Cardiac muscle cell (in vitro differentiated cells and primary cell): ENCODE measurements around the gene RUNX2. TPM values are rescaled to one million over a fixed set of nuclear protein-coding genes. Genes with fewer than 3 reads are reported as not detected.

ENCODE experiments used
- DNase-seq, 2 donors: peaks; one replicate each; pipeline versions ENCODE4 v3.0.0 to v3.0.0-alpha.2; 2010 to 2017; ENCODE audit warnings: low read depth in 1 of 2, low spot score in 1 of 2
- H3K27ac ChIP-seq: fragments of 200-600 bp; sonication (generic); 2 replicates; pipeline ENCODE4 v1.5.1; 2016
- H3K27me3 ChIP-seq: fragments of 200-600 bp; sonication (generic); 2 replicates; pipeline ENCODE4 v1.6.0; 2016; ENCODE audit warnings: control low read depth
- H3K36me3 ChIP-seq: fragments of 200-600 bp; sonication (generic); 2 replicates; pipeline ENCODE4 v1.5.1; 2016; ENCODE audit warnings: control low read depth
- H3K4me1 ChIP-seq: fragments of 200-600 bp; sonication (generic); 2 replicates; pipeline ENCODE4 v1.8.1; 2017; ENCODE audit warnings: low read depth, mild to moderate bottlenecking, mixed run types
- H3K4me3 ChIP-seq: fragments of 200-600 bp; sonication (generic); 2 replicates; pipeline ENCODE4 v1.5.1; 2016; ENCODE audit warnings: mild to moderate bottlenecking
- H3K9me3 ChIP-seq: fragments of 200-600 bp; sonication (generic); 2 replicates; pipeline ENCODE4 v1.5.1; 2017; ENCODE audit warnings: low read depth, mild to moderate bottlenecking, control low read depth
- polyA plus RNA-seq: library from polyadenylated mRNA; unstranded; fragments of >200 nt; fragmentation: Nextera tagmentation; extraction: Ambion mirVana; gene quantifications from 2 replicates; pipeline ENCODE4 v1.2.1, GENCODE V29; 2016
- total RNA-seq: library from RNA; depleted of rRNA; stranded (reverse); fragments of >200 nt; gene quantifications from 2 replicates; pipeline ENCODE4 v1.2.3, GENCODE V29; 2016
- TF ChIP-seq, protein P1 (sequence below): IDR thresholded peaks from 2 replicates; pipeline ENCODE4 v1.5.1; 2012; ENCODE audit warnings: low read depth, mild to moderate bottlenecking, low read length

The RUNX2 gene
- total and polyA plus RNA-seq, 2 experiments from 2014 or later: 1.6 to 1.9 TPM

DNA sequence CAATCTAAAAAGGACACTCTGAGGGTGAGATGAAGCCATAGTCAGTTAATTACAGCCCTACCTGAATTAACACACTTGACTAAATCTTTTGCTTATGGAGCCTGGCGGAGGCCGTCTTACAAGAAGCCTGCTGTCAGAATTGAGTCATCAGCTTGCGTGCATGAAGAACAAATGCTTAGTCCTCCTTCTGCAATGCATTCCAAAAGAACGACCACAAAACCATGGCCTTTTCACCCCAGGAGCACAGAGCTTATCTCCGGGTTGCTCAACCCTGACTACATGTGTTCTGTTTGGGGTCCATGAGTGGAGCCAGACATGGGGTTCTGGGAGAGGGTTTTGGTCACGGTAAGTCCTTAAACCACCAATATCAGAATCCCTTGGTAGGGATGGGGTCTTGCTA, 369.5 kb downstream of the RUNX2 start:
- Histone ChIP-seq H3K27me3 (no peaks in the 10 kb centered on the region), H3K36me3 (no peaks in the 10 kb centered on the region), H3K27ac (no peak overlapping the region), H3K4me3 (no peak overlapping the region), H3K4me1 (no peaks in the 10 kb centered on the region), H3K9me3 (no peaks in the 10 kb centered on the region)
- TF ChIP-seq, protein P1, sequence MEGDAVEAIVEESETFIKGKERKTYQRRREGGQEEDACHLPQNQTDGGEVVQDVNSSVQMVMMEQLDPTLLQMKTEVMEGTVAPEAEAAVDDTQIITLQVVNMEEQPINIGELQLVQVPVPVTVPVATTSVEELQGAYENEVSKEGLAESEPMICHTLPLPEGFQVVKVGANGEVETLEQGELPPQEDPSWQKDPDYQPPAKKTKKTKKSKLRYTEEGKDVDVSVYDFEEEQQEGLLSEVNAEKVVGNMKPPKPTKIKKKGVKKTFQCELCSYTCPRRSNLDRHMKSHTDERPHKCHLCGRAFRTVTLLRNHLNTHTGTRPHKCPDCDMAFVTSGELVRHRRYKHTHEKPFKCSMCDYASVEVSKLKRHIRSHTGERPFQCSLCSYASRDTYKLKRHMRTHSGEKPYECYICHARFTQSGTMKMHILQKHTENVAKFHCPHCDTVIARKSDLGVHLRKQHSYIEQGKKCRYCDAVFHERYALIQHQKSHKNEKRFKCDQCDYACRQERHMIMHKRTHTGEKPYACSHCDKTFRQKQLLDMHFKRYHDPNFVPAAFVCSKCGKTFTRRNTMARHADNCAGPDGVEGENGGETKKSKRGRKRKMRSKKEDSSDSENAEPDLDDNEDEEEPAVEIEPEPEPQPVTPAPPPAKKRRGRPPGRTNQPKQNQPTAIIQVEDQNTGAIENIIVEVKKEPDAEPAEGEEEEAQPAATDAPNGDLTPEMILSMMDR: no peak
- DNase-seq: peak in 1 of 2 donors; percentile 93

DNA sequence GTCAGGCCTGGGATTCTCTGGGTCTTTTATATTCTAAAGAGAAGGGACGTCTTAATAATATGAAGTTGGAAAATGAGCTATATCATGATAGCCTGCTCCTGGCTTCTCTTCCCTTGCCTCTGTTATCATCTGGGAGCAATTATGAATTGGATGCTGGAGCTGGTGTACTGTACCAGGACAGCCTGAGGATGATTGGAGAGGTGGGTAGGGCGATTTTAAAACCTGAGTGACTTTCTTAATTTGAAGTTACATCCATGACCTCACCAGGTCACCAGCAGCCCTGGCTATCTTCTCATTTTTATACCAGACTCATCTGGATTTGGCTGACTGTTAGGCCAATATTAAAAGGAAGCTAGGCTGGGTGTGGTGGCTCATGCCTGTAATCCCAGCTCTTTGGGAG, 369.9 kb downstream of the RUNX2 start:
- no peak overlapping the region for H3K27ac ChIP-seq
- no peak overlapping the region for H3K4me3 ChIP-seq
- no peaks in the 10 kb centered on the region for H3K4me1 ChIP-seq
- TF ChIP-seq, protein P1: no peak
- no peaks in the 10 kb centered on the region for H3K27me3 ChIP-seq
- DNase-seq: no peak
- no peaks in the 10 kb centered on the region for H3K36me3 ChIP-seq
- no peaks in the 10 kb centered on the region for H3K9me3 ChIP-seq

DNA sequence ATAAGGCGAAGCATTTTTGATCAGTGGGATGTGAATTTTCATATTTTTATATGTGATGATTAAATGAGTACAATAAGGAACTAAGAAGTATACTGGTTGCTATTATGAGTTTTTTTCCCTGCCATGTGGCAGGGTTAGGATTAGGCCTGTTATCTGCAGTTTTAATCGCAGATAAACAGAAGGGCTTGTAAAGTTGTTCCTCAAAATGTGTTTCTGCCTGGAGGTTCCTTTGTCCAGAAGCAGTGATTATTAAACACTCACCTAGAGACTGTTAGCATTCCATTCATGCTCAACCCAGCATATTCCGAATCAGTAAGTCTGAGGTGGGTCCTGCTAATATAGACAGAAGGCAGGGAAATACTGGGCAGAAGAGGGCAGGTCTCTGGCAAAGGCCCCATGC, 371.5 kb downstream of the RUNX2 start:
- TF ChIP-seq, protein P1: no peak
- DNase-seq: no peak
- Histone ChIP-seq H3K9me3 (no peaks in the 10 kb centered on the region), H3K27ac (no peak overlapping the region), H3K27me3 (no peaks in the 10 kb centered on the region), H3K36me3 (no peaks in the 10 kb centered on the region), H3K4me1 (no peaks in the 10 kb centered on the region), H3K4me3 (no peak overlapping the region)

DNA sequence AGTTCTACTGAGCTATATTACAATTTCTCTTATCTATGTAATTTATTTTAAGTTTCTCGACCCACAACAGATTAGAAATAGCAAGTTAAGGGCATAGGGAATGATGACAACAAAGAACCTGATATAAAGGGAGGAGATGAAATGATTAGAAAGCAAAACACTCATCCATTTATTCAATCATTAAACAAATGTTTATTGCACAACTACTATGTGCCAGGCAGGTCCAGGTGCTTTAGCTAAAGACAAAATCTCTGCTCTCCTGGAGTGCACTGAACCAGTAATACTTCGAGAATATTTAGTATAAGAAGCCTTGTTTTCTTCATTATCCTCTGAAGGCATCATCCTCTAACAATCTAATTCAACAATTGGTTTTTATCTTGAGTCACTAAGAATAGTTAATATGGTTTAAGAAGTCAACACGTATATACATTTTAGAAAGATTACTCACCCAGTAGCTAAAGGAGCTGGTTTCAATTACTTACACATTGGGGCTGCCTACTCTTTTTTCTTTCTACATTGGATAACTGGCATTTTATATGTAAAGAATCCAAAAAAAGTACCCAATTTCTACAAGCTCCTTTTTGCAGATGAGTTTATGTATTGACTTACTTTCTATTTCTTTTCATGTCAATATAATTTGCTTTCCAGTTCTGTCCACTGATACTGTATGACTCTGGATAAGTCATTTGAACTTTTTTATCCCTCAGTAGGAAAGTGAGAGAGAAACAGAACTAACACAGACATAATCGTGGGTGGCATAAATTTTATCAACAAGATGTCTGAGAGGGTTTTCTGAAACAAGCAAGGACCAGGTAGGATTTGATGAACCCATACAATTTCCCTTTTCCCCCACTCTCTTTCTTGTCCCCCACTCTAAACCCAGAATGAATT, 375.0 kb downstream of the RUNX2 start:
- H3K36me3 ChIP-seq: no peaks in the 10 kb centered on the region
- H3K27me3 ChIP-seq: no peaks in the 10 kb centered on the region
- H3K4me3 ChIP-seq: no peak overlapping the region
- no peaks in the 10 kb centered on the region for H3K9me3 ChIP-seq
- no peak overlapping the region for H3K27ac ChIP-seq
- TF ChIP-seq, protein P1: no peak
- DNase-seq: no peak
- no peaks in the 10 kb centered on the region for H3K4me1 ChIP-seq

DNA sequence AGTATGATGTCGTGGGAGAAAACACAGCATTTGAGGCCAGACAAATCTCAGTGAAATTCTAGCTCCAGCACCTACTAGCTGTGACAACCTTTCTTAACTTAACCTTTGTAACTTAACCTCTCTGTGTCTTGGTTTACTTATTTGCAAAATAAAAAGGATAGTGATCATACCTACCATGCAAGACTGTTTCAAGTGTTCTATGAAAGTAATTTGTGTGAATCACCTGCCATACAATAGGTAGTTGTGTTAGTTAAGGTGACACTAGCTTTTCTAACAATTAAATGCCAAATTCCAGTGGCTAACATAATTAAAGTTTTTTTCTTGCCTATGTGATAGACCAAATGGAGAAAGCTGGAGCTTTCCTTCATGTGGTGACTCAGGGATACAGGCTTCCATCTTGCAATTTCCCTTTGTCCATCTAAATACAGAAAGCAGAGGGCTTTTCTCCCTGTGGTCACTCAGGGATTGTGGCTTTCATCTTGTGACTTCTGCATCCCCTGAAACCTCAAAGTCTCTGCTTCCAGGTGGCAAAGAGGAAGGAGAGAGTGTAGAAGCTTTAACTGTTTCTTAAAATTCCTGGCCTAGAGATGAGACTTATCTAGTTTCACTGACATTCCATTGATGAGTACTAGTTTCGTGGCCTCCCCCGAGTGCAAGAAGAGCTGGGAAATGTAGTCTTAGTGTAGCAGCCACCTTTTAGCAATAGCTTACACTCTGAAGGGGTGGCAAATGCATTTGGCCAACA, 376.1 kb downstream of the RUNX2 start:
- Histone ChIP-seq H3K27me3 (no peaks in the 10 kb centered on the region), H3K4me3 (no peak overlapping the region), H3K36me3 (no peaks in the 10 kb centered on the region), H3K9me3 (no peaks in the 10 kb centered on the region), H3K27ac (no peak overlapping the region), H3K4me1 (no peaks in the 10 kb centered on the region)
- TF ChIP-seq, protein P1: no peak
- DNase-seq: no peak
